ENCODE measurements around the gene EFNA1. TPM values are rescaled to one million over a fixed set of nuclear protein-coding genes. Genes with fewer than 3 reads are reported as not detected.

The EFNA1 gene
- total and polyA plus RNA-seq, 2 of the 13 experiments (the other 11 are each of a cell fraction or from before 2014, with no cell fraction given) = 81.8 to 874 TPM

- TF ChIP-seq GABPA (IDR thresholded peaks at IDR 0.05; ENCODE audit: low read depth, low read length) = no peak
- TF ChIP-seq GABPA (CRISPR knock-in tag; IDR thresholded peaks at IDR 0.05; ENCODE audit: low read depth) = no peak
- no peak for TF ChIP-seq ZNF101 (CRISPR knock-in tag; IDR thresholded peaks at IDR 0.05; ENCODE audit: borderline replicate concordance, low read depth)
- TF ChIP-seq ZFAT (CRISPR knock-in tag; conservative IDR thresholded peaks at IDR 0.05) = no peak
- TF ChIP-seq PATZ1 (CRISPR knock-in tag; IDR thresholded peaks at IDR 0.05) = peak; percentile 94
- no peak for TF ChIP-seq ZNF136 (CRISPR knock-in tag; IDR thresholded peaks at IDR 0.05; ENCODE audit: low read depth)
- 0 out of 2 replicates have a peak, but pooled peaks have one; percentile 48 for TF ChIP-seq ZFP36L1 (CRISPR knock-in tag; IDR thresholded peaks at IDR 0.05)
- TF ChIP-seq ZNF33A (CRISPR knock-in tag; IDR thresholded peaks at IDR 0.05; ENCODE audit: borderline replicate concordance) = no peak
- no peak for TF ChIP-seq ATF7 (IDR thresholded peaks at IDR 0.05)
- 0 out of 2 replicates have a peak, but pooled peaks have one; percentile 63 for TF ChIP-seq ATF7 (CRISPR knock-in tag; IDR thresholded peaks at IDR 0.05)
- no peak for TF ChIP-seq ZNF597 (CRISPR knock-in tag; IDR thresholded peaks at IDR 0.05)
- no peak for TF ChIP-seq TCF7L2 (IDR thresholded peaks at IDR 0.05; ENCODE audit: low read depth, low read length)
- TF ChIP-seq UBTF (CRISPR knock-in tag; IDR thresholded peaks at IDR 0.05) = peak; percentile 71; the same call in 1 of the 2 replicates
- TF ChIP-seq TOE1 (CRISPR knock-in tag; IDR thresholded peaks at IDR 0.05) = no peak
- no peak for TF ChIP-seq MLXIP (CRISPR knock-in tag; IDR thresholded peaks at IDR 0.05; ENCODE audit: borderline replicate concordance)
- no peak for TF ChIP-seq SNRNP70 (IDR thresholded peaks at IDR 0.05; ENCODE audit: low read depth, low read length)
- no peak for TF ChIP-seq ZNF883 (CRISPR knock-in tag; IDR thresholded peaks at IDR 0.05; ENCODE audit: not compliant biosample characterization)
- TF ChIP-seq GPN1 (CRISPR knock-in tag; IDR thresholded peaks at IDR 0.05; ENCODE audit: borderline replicate concordance) = no peak
- TF ChIP-seq MIER3 (CRISPR knock-in tag; IDR thresholded peaks at IDR 0.05; ENCODE audit: borderline replicate concordance) = peak; percentile 62; the same call in 1 of the 2 replicates
- no peak for TF ChIP-seq MAX (IDR thresholded peaks at IDR 0.05)
- TF ChIP-seq ZNF75D (CRISPR knock-in tag; IDR thresholded peaks at IDR 0.05; ENCODE audit: borderline replicate concordance) = no peak
- TF ChIP-seq ZNF761 (CRISPR knock-in tag; conservative IDR thresholded peaks at IDR 0.05) = 0 out of 2 replicates have a peak, but pooled peaks have one; percentile 56
Observed at GRCh38 chr1:155128755-155129473, 1.2 kb downstream of the EFNA1 start (continued).

Measured in HepG2 (cell line).